NCI-H187 treated with DMSO at 0.1 percent for 48 hours (cell line): ENCODE data around the gene PLXNA4.

Source experiments
- DNase-seq: peaks from one replicate; lab custom pipeline; 2025; lab: John Stamatoyannopoulos, UW

Gene PLXNA4

DNA sequence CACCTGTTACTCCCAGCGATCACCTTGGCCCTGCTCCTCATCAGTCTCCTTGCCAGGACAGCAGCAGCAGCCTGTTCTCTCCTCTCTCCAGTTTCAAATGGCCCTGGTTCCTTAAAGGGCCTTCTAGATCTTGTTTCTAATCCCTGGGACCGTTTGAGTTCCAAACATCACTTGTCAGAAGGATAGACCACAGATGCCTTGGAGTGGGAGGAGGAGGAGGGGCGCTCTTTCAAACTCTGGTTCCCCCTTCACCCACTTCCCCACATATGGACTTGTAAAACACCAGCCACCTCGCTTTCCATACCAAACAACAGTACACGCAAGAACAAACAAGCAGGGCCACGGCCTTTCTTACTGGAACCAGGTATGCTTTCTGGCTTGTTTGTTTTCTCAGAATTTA, 104.8 kb downstream of the PLXNA4 start:
- DNase-seq: no peak

DNA sequence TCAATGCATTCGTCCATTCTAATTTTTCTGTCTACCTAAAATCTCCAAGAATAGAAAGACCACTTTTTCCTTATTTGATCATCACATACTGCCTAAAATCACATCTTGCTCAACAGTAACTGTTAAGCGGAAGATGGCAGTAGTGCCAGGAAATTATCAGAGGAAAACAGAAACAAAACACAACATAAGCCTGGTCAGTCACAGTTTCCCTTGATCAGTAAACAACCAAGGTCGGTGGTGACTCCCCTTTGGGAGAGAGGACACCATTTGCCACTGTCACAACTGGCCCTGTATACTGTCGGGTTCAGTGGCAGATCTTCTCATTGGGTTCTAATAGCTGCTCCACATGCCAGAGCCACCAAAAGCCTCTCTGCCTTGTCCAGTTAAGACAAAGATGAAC, 106.6 kb downstream of the PLXNA4 start:
- no peak for DNase-seq

DNA sequence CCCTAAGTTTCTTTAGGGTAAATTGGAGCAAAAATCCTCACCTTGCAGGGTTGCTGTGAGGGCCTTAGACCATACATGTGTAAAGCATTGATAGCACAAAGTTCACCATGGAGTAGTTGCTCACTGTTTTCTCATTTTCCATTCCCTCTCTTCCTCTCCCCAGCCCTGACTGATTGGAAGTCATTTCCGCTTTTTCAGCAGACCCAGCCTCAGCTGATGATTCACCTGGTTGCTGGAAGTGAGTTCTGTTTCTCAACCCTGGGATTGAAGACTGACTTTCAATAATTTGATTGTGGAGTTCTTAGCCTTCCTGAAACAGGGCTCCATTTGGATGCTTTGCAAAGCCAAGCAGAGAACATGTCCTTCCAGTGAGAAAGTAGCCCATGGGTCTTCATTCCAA, 107.0 kb downstream of the PLXNA4 start:
- DNase-seq: no peak

DNA sequence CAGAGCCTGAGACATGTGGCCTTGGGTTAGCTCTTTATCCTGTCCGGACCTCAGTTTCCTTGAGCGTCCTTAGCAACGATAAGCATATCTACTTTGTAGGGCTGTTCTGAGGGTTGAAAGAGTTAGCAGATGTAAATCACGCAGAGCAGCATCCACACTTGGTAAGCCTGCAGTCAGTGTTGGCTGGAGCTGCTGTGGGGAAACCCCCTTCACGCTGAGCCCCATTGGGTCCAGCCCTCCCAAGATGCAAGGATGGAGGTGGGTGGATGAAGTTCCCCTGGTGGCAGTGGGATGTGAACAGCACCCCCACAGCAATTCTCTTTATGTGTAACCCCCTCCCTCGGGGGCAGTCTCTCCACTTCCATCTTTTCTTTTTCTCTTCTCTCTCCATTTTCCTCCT, 109.9 kb downstream of the PLXNA4 start:
- no peak for DNase-seq

DNA sequence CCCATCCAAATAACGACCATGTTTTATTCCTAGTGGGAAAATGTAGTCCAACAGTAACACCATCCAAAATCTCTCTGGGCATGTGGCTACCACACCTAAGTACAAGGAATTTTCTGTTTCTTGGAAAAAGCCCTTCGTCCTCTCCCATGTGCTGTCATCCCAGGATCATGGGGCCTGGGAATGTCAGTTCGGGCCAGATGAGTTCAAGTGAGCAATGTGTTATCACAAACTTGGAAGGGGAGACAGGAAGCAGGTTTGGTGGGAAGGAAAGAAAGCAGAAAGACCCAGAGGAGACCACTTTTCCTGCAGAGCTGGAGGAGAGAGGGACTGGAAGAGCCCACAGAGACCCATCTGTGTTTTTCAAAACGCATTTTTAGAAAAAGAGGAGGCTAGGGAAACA, 110.8 kb downstream of the PLXNA4 start:
- no peak for DNase-seq

DNA sequence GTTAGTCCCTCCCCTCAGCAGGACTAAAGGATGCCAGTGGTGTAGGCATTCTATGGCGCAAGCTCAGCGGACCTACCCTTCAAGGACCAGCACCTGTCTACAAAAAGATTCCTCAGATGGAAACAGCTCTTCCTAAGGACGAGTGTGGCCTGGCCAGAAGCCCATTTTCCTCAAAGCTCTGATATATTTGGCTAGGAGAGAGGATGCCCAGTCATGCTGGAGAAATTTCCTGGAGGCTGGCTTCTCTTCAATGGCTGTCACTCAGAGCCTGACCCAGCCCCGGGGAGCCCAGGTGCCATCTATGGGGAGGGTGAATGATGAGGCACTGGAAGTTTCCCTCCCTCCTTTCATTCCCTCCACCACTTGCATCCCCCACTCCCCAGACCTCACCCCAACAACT, 111.5 kb downstream of the PLXNA4 start:
- DNase-seq: no peak

DNA sequence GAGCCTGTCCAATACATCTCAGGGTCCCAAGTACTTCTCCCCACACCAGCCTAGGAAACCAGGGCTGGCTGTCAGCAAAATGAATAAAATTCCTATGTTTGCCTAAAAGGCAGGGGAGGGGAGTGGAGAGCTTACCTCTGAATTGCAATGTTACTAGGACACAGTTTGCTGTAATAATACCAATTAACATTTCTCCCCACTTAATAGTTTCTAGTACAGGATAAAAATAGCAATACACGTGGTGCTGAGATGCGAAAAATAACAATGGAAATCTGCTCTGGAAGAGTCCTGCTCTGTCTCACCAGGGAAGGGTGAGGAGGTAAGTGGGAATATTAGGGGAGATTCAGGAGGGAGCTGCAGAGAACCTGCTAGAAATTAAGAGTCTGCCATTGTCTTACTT, 112.3 kb downstream of the PLXNA4 start:
- DNase-seq: no peak

DNA sequence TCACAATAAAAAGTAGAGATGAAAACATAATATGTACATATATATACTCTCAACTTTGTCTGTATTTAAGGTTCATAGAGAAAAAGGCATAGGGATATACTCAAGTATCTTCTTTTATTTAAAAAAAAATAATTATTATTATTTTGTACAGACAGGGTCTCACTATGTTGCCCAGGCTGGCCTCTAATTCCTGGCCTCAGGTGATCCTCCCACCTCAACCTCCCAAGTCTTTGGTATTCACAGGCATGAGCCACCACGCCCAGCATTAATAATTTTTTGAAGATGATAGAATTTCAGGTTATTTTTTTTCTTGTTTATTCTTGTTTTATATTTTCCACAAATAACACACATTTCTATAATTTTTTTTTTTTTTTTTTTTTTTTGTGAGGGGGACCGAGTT, 113.8 kb downstream of the PLXNA4 start:
- DNase-seq: no peak

DNA sequence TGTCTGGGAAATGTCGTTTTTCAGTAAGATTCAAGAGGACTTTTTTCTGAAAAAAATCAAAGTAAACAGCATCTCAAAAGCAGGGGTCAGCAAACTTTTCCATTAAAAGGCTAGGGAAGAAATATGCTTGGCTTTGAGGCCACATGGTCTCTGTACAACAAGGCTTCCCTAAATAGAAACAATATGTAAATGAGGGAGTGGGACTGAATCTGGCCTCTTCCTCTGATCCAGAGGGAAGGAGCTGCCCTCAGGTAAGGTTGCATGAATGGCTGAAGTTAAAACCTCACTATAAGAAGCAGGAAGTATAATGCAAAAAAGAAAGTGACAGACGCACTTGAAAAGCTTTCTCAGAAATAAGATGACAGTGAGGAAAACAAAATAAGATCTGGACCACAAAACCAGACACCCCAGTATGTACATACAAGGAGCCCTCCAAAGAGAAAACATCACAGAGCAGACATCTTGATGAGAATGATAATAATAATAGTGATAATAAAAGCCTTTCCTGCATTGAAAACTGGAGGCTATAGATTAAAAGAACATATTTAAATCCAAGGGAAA, 115.2 kb downstream of the PLXNA4 start:
- no peak for DNase-seq

DNA sequence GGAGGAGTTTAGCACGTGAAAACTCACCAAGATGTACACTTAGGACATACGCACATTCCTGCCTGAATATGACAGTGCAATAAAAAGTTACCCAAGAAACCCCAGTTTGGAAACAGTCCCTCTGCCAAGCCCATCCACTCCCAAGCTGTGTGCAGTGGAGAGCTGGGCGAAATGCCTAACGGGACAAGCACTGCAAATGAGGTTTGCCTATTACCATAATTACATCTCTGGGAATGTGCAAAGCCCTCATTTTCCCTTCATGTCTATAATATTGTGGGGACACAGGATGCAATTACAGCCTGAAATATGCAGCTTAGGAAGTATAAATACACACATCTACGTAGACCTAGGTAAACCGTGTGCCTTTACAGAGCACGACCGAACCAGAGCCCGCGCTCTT, 117.5 kb downstream of the PLXNA4 start:
- no peak for DNase-seq

DNA sequence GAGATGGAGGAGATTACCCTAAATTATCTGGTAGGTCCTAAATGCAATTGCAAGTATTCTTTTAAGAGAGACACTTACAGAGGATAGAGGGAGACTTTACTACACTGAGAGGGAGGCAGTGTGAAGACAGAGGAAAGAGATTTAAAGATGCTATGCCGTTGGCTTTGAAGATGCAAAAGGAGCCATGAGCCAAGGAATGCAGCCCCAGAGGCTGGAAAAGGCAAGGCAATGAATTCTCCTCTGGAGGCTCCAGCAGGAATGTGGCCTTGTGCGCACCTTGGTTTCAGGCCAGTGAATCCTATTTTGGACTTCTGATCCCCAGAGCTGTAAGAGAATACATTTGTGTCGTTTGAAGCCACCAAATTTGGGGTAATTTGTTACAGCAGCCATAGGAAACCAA, 118.6 kb downstream of the PLXNA4 start:
- DNase-seq: no peak

DNA sequence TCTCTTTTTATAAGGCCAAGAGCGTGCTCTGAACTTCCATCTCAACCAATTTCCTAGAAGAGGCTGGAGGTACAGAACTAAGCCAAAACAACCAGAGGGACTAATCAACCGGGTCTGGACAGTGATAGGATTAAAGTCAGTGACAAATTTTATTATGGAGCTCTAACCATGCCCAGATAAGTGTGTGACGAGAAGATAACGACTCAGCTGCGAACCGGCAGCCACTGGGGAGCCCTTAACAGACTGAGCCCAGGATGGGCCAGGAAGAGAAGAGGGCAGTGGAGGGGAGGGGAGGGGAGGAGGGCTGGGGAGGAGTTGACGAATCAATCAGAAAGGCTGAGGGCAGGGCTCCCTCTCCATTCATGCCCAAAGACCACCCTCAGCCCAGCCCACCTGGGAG, 119.9 kb downstream of the PLXNA4 start:
- no peak for DNase-seq

DNA sequence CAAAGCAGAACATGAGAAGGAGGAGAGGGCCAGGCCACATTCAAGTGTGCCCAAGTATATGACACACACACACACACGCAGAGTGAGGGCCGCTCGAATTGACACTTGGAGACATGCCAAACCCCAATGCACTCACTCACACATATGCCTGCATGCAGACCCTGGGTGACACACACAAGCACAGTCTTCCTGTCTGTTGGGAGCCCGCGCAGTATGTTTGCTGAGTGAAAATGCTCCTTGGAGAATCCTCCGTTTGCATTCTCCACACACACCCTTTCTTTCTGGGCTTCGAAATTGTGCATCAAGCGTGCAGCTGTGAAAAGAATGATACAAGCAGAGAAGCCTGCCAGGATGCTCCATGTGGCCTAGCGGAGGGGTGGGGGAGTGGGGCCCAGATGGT, 120.9 kb downstream of the PLXNA4 start:
- peak; percentile 87 for DNase-seq

DNA sequence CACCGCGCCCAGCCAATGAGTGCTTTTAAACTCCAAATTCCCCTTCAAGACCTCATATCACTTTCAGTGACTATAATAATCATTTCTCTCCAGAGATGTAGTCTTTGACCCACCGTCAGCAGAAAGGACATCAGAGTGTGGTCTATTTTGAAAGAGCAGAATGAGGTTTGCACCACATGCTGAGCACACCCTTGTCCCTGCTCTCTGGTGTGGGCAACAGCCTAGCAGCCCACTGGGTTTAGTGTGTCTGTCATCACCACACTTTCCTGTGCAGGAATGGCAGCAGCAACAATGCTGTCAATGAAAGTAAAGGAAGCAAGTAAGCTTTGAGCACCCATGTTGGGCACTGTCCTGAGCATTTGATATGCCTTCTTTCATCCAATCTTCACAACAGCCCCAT, 122.4 kb downstream of the PLXNA4 start:
- no peak for DNase-seq

DNA sequence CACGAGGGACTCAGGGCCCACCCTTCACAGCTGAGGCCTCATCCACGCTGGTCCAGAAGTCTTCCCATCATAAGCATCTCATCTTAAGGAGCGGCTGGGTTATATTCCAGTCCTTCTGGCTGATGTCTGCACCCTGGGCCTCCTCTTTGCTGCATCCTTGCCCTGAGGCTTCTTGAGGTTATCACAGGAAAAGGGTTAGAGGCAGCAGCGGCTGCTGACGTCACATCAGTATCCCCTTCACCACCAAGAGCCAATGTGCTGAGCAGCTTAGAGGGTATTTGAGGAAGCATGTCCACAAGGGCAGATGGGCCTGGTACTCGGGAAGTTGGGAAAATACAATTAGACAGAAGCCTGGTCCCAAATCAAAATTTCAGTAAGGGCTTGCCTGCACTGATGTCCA, 125.1 kb downstream of the PLXNA4 start:
- DNase-seq: no peak

DNA sequence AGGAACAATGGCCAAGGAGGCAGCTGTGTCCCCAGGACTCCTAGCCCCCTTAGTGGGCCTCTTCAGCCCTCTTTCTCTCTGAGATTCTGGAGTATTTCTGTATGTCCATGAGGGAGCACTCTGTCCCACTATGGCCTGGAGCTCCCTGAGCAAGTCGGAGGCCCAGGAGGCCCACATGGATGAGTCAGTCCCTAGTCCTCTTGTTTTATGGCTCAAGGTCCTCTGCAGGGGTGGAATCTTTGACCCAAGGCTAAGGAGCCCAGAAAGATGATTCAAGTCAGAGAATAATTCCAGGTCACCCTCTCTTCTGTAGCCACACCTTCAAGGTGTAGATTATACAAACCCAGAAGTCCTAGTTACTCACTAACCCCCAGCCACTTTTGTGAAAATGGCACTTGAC, 125.6 kb downstream of the PLXNA4 start:
- no peak for DNase-seq

DNA sequence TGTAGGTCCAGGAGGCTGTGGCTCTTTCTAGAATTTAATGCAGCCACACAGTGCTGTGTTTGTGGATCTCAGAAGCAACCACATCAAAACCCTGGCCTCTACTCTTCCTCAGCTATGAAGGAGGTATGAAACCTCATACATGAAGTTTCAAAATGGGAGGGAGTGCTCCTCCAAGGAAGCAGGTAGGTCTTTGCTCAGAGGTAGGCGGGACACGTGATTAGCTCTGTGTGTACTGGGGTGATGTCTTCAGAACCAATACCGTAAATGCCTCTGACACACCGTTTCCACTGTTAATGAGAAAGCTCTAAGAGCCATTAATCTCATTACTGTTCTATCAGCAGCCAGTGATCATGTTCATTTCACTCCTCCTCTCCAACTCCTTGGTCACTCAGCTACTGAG, 126.1 kb downstream of the PLXNA4 start:
- DNase-seq: no peak

DNA sequence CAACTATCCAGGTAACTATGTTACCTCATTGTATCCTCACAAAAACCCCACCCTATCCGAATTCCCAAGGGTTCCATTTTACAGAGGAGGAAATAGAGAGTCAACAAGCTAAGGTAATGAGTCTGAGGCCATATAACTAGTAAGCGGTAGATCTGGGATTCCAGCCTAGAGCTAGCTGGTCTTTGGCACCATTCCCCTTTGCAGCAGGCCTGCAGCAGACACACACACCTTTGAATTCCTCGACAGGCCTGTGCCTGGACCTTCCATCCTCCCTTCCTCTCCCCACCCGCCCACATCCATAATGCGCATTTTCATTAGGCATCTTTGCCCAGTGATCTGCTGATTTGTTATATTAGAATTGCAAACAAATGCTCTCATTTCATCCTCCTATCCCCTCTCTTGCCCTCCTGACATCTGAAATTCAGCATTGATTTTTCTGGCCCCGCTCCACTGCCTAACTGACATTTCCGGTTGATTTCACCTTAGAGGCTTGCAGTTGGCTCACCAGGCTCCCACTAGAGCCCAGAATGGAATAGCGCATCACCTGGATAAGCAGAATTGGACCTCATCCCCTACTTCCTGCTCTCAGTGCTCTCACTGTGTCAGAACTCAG, 129.5 kb downstream of the PLXNA4 start:
- DNase-seq: no peak

DNA sequence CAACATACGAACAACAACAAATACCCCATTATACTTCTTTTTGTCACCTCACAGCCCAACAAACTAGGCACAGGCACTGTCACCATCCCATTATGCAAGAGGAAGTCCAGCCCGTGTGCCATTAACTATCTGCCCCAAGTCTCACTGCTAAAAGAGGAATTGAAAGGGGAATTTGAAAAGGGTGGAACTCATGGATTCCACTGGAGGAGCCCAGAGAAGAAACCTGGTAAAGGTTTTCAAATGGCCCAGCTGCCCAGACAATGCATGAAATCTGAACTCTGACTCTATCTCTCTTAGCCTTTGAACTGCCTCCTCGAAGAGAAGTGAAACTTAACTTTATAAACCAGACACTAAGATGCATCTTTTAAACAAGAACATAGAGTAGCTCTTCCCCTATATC, 130.0 kb downstream of the PLXNA4 start:
- no peak for DNase-seq

DNA sequence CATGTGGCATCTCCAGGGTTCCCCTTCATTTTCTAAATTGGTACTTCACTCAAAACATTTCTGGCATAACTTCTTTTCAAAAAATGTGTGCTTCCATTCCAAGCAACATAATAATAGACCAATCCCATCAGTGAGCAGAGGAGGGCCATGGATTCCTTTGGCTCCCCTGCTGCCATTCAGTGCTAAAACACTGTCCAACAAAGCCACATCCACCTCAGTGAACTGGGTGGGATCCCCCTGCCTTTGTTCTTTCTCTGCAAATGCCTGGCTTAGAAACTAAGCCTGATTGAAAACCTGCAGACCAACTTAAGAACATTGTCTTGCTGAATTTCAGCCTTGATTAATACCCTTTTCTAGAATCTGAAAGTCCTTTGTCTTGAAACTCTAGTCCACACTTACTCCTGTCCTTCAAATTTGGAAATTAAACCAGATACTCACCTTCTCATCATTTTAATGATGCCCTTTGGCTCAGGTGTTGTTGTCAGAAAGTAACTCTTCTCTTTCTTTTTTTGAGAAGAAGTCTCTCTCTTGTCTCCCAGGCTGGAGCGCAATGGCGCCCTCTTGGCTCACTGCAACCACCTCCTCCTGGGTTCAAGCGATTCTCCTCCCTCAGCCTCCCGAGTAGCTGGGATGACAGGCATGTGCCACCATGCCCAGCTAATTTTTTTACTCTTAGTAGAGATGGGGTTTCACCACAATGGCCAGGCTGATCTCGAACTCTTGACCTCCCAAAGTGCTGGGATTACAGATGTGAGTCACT, 132.3 kb downstream of the PLXNA4 start:
- no peak for DNase-seq

DNA sequence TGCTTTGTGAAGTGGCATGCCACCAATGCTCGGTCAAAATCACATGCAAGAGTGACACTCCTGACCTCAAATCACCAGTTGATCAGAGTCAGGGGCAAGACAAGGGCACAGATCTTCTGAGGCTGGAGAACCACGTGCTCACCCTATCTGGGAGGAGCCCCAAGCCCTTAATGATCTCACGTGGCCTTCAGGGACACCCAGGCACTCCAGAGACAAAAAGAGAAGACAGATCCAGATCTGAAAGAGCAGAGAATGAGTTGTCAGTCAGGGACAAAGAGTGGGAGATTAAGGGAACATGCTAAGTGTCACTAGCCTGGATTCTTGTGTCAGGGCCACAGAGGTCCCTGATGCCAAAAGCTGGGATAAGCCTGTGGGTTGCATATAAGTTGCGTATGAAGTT, 134.3 kb downstream of the PLXNA4 start:
- no peak for DNase-seq

DNA sequence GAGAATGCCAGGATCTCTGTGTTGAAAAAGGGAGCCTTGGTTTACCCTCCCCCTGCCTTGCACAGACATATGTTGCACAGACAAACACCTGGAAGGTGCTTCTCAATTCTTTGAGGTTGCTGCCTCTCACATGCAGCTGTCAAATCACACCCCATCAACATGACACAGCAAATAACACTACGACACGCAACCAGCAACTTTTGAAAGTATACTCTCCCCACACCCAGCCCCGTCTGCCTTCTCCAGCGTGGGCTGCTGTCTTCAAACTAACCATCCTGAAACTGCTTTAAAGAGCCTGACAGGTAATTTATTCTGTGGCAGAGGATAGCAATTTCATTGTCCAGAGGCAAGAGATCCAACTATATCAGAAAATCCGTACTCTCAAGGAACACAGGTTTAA, 136.1 kb downstream of the PLXNA4 start:
- no peak for DNase-seq

DNA sequence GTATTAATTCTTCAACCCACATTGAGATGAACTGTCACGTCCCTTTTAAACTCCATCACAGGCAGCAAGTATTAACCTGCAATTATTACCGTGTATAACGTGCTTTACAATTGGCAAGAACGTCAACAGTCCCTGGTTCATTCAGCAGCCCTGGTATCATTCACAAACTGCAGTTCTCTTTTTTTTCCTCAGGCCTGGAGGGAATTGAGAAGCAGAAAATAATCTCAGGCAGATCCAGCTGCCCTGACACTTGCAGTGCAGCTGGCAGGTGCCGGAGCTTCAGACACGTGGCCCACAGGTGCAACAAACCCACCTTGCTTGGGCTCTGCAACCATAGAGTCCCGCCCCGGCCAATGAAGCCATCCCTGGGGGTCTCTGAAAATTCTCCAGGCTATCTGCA, 137.3 kb downstream of the PLXNA4 start:
- DNase-seq: no peak

DNA sequence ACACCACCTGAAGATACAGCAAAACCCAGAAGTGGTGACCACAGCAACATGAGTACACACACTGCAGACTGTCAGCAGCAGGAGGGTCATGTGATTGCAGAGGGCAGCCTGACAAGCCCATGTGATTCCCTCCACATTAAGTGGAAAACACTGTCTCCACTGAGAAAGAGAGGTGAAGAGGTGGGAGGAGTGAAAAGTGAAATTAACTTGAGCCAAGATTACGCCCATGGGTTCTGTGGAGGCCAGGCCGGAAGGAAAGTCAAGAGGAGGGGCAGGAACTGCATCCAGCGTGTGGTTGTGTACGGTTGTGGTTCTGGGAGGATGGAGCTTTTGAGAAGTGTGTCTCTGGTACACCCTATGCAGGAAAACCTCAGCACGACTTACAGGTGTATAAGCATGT, 138.5 kb downstream of the PLXNA4 start:
- DNase-seq: peak; percentile 39
